Brain microvascular endothelial cell (primary cell): ENCODE results near the gene TMEM151B.

ENCODE experiments used
- DNase-seq: peaks from one replicate; pipeline ENCODE4 v3.0.0-alpha.2; 2020
- H3K27ac ChIP-seq: fragments of 250-450 bp; sonication (Bioruptor Pico); 2 replicates; pipeline ENCODE4 v1.5.1; 2020; ENCODE audit warnings: mild to moderate bottlenecking, moderate library complexity
- H3K27me3 ChIP-seq: fragments of 250-450 bp; sonication (Bioruptor Pico); replicated peaks from 2 replicates; pipeline ENCODE4 v1.5.1; 2020; ENCODE audit warnings: mild to moderate bottlenecking
- H3K36me3 ChIP-seq: fragments of 250-450 bp; sonication (Bioruptor Pico); replicated peaks from 2 replicates; pipeline ENCODE4 v1.5.1; 2020; ENCODE audit warnings: mild to moderate bottlenecking
- H3K4me3 ChIP-seq: 2 replicates; pipeline ENCODE4 v1.5.1; 2011; ENCODE audit warnings: low read depth, mild to moderate bottlenecking, control low read depth, low read length, moderate library complexity
- in situ Hi-C: cut with HindIII; loops from 2 replicates; pipeline ENCODE4 v1.10.0; 2017; ENCODE audit warnings: low sequenced_read_pairs, low pct_ligation_motif_present
- TF ChIP-seq, protein P1 (sequence below): IDR thresholded peaks from 2 replicates; pipeline ENCODE4 v1.5.1; 2011; ENCODE audit warnings: low read depth, mild to moderate bottlenecking, moderate library complexity, low read length, control low read depth, inconsistent platforms; ENCODE audit errors: missing control alignments

The TMEM151B gene

DNA sequence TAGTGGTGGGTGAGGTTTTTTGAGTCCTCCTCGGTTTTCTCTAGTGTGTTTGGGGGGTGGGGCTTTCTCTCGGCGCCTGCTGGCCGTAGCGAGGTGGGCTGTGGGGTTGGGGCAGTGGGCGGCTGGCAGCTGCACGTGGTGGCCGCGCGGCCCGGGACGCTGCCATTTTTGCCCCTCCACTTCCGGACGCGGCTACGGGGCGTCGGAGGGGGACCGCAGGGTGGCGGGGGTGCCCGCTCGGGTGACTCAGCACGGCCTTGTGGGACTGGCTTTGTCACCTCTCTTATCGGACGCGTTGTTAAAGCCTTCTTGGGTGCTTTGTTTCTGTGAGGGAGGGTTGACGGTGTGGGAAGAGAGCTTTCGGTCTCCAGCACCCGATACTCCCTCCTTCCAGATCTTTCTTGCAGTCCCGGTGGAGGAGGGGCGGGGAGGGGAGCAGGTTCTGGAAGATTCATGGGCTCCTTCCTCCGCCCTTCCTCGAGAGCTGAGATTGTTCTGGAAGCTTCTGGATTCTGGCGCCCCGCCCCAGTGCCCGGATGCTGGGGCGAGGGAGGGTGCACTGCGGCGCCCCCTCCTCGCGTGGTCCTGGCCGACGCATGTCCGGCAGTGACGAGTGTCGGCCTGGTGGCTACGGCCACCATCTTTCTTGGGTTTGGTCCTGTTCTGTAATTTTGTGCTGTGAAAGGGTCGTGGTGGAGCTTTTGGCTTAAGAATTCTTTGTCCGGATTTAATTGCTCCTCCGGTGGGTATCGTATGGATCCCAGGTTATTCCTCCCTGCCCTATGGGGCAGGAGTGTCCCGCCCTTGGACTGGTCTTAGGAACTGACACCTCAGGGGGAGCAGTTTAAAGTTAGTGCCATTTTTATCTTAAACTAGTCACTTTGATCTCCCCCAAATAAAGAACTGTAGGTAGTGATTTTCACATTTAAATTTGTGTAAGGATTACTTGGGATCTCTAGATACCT lies 22.6 kb upstream of the TMEM151B start:
- Histone ChIP-seq H3K27me3 (no peaks in the 10 kb centered on the region), H3K4me3 (peak overlapping the region; percentile 82), H3K36me3 (peaks cover 45% of the 10 kb centered on the region), H3K27ac (peak overlapping the region; percentile 73)
- DNase-seq, result no peak
- in situ Hi-C loops, result no loop called here
- TF ChIP-seq, protein P1, sequence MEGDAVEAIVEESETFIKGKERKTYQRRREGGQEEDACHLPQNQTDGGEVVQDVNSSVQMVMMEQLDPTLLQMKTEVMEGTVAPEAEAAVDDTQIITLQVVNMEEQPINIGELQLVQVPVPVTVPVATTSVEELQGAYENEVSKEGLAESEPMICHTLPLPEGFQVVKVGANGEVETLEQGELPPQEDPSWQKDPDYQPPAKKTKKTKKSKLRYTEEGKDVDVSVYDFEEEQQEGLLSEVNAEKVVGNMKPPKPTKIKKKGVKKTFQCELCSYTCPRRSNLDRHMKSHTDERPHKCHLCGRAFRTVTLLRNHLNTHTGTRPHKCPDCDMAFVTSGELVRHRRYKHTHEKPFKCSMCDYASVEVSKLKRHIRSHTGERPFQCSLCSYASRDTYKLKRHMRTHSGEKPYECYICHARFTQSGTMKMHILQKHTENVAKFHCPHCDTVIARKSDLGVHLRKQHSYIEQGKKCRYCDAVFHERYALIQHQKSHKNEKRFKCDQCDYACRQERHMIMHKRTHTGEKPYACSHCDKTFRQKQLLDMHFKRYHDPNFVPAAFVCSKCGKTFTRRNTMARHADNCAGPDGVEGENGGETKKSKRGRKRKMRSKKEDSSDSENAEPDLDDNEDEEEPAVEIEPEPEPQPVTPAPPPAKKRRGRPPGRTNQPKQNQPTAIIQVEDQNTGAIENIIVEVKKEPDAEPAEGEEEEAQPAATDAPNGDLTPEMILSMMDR, result no peak

DNA sequence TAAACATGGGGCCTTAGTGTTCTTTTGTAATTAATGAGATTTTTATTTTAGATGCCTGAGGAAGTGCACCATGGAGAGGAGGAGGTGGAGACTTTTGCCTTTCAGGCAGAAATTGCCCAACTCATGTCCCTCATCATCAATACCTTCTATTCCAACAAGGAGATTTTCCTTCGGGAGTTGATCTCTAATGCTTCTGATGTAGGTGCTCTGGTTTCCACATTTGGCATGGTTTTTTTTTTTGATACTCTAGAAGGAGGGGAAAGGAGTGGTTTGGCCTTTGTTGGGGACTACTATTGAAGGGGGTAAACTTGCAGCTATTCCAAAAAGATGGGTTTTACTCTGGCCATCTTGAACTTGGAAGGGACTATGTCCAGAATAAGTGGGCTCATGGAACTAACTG lies 21.7 kb upstream of the TMEM151B start:
- TF ChIP-seq, protein P1, result no peak
- H3K36me3 ChIP-seq, result peaks cover 55% of the 10 kb centered on the region
- no peak for DNase-seq
- peak overlapping the region; percentile 82 for H3K4me3 ChIP-seq
- in situ Hi-C loops, result no loop called here
- no peaks in the 10 kb centered on the region for H3K27me3 ChIP-seq
- H3K27ac ChIP-seq, result no peak overlapping the region

- TF ChIP-seq, protein P1, result no peak
- Histone ChIP-seq H3K4me3 (peak overlapping the region; percentile 82), H3K27ac (no peak overlapping the region), H3K27me3 (no peaks in the 10 kb centered on the region), H3K36me3 (peaks cover 61% of the 10 kb centered on the region)
- in situ Hi-C loops, result no loop called here
- DNase-seq, result no peak
These were observed 21.0 kb upstream of the TMEM151B start for GRCh38 chr6:44249082-44249748.

DNA sequence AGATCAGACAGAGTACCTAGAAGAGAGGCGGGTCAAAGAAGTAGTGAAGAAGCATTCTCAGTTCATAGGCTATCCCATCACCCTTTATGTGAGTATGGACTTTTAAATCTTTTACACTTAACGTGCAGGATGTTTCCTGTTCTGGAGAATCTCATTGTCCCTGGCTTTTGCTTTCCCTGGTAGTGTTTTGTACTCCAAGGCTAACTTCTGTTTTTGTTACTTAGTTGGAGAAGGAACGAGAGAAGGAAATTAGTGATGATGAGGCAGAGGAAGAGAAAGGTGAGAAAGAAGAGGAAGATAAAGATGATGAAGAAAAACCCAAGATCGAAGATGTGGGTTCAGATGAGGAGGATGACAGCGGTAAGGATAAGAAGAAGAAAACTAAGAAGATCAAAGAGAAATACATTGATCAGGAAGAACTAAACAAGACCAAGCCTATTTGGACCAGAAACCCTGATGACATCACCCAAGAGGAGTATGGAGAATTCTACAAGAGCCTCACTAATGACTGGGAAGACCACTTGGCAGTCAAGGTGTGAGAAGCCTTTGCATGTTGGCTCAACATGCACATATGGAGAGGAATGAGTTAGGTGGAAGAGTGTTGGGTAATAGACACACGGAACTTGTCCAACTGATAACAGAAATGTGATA lies 20.1 kb upstream of the TMEM151B start:
- TF ChIP-seq, protein P1, result no peak
- Histone ChIP-seq H3K27me3 (no peaks in the 10 kb centered on the region), H3K4me3 (no peak overlapping the region), H3K36me3 (peaks cover 71% of the 10 kb centered on the region), H3K27ac (no peak overlapping the region)
- in situ Hi-C loops, result no loop called here
- no peak for DNase-seq

DNA sequence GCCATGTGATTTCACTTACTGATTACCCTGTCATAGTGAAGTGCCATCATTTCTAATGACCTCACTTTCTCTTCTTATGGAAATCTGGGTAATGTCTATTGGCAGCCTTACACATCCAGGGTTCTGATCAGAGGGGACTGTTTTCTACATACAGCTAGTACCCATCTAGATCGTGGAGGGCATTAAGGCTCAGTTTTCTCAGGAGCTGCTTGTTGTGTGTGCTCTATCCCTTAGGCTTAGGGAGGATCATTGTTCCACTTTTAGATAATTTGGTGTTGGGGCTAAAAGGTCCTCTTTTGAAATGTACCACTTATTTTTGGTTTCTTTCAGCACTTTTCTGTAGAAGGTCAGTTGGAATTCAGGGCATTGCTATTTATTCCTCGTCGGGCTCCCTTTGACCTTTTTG lies 19.5 kb upstream of the TMEM151B start:
- Histone ChIP-seq H3K36me3 (peaks cover 74% of the 10 kb centered on the region), H3K27ac (no peak overlapping the region), H3K27me3 (no peaks in the 10 kb centered on the region), H3K4me3 (no peak overlapping the region)
- DNase-seq, result no peak
- in situ Hi-C loops, result no loop called here
- TF ChIP-seq, protein P1, result no peak
